GM21367 (cell line): ENCODE data around the gene TSHZ2.

ENCODE experiments used
- ATAC-seq: cut with Tn5 transposase; IDR thresholded peaks from one replicate; pipeline ENCODE4 v1.9.1; 2021; ENCODE audit not compliant: unreplicated experiment

TSHZ2 gene

GRCh38 chr20:53190225-53190624 lies 218.1 kb downstream of the TSHZ2 start:
- ATAC-seq = no peak

- ATAC-seq = no peak
Observed at GRCh38 chr20:53191957-53192356, 219.8 kb downstream of the TSHZ2 start.

- no peak for ATAC-seq
Observed at GRCh38 chr20:53194306-53195290, 222.4 kb downstream of the TSHZ2 start.

- no peak for ATAC-seq
Observed at GRCh38 chr20:53195876-53196610, 223.9 kb downstream of the TSHZ2 start.

- no peak for ATAC-seq
Observed at GRCh38 chr20:53201588-53201987, 229.4 kb downstream of the TSHZ2 start.

- no peak for ATAC-seq
Observed at GRCh38 chr20:53202777-53203176, 230.6 kb downstream of the TSHZ2 start.

- ATAC-seq = no peak
Observed at GRCh38 chr20:53205046-53205445, 232.9 kb downstream of the TSHZ2 start.

GRCh38 chr20:53208110-53208832 lies 236.1 kb downstream of the TSHZ2 start:
- no peak for ATAC-seq

- ATAC-seq = no peak
Observed at GRCh38 chr20:53210041-53210440, 237.9 kb downstream of the TSHZ2 start.

GRCh38 chr20:53210931-53211330 lies 238.8 kb downstream of the TSHZ2 start:
- ATAC-seq = no peak

GRCh38 chr20:53212018-53212417 lies 239.9 kb downstream of the TSHZ2 start:
- ATAC-seq = no peak

- ATAC-seq = no peak
Observed at GRCh38 chr20:53214392-53214791, 242.2 kb downstream of the TSHZ2 start.

- no peak for ATAC-seq
Observed at GRCh38 chr20:53215166-53215565, 243.0 kb downstream of the TSHZ2 start.

- ATAC-seq = no peak
Observed at GRCh38 chr20:53216478-53216855, 244.3 kb downstream of the TSHZ2 start.

GRCh38 chr20:53216856-53217576 lies 244.9 kb downstream of the TSHZ2 start:
- peak; percentile 76 for ATAC-seq

- ATAC-seq = no peak
Observed at GRCh38 chr20:53220482-53221307, 248.5 kb downstream of the TSHZ2 start.

- no peak for ATAC-seq
Observed at GRCh38 chr20:53221731-53222130, 249.6 kb downstream of the TSHZ2 start.

GRCh38 chr20:53222416-53222815 lies 250.3 kb downstream of the TSHZ2 start:
- no peak for ATAC-seq

GRCh38 chr20:53222932-53223331 lies 250.8 kb downstream of the TSHZ2 start:
- no peak for ATAC-seq

GRCh38 chr20:53223626-53224172 lies 251.5 kb downstream of the TSHZ2 start:
- ATAC-seq = no peak
